Right hindlimb (tissue), 1 donor: ENCODE measurements around the gene RILPL1.
"Not testable (repeated sequence)": the region's sequence is repeated elsewhere in the genome, so short reads cannot be mapped to it uniquely, and the experiment has no call there.

Experiments used
- DNase-seq: peaks from one replicate; pipeline ENCODE4 v3.0.0-alpha.2; 2018

Gene RILPL1, protein sequence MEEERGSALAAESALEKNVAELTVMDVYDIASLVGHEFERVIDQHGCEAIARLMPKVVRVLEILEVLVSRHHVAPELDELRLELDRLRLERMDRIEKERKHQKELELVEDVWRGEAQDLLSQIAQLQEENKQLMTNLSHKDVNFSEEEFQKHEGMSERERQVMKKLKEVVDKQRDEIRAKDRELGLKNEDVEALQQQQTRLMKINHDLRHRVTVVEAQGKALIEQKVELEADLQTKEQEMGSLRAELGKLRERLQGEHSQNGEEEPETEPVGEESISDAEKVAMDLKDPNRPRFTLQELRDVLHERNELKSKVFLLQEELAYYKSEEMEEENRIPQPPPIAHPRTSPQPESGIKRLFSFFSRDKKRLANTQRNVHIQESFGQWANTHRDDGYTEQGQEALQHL

DNA sequence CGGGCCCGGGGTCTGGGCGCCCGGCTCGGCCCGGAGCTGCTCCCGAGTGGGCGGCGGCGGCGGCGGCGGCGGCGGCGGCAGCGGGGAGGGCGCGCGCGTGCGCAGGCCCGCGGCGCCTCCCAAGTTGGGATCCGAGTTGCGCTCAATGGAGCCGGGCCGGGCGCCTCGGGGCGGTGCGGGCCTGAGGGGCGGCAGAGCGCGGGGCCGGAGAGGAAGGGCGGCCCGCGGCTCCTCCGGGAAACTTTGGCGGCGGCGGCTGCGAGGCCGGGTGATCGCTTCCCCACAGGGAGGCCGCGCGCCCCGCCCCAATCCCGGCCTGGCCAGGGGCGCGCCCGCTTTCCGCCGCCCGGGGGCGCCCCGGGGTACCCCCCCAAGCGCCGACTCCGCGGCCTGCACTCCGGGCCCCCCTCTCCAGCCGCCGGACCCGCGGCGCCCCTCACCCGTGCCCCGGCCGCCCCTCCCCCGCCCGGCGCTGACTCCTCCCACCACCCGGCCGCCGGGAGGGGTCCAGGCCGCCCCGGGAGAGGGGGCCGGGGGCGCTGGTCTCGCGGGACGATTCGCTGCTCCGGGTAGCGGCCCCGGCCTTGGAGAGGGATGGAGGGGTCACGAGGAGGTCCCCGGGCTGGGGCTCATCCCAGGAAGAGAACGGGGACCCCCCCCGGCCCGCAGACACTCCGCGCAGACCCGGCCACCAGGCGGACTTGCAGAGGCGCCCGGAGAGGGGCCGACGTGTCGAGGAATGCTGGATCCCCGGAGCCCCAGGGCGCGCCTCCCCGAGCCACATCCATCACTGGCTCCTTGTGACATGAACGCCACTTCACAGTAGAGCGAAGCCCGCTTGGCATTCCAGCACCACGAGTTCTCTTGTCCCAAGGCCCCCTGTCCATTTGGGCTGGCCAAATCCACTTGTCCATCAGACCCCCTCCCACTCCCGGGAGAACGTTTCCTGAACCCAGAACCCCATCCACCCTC is at the start of gene RILPL1:
Gene RILPL1, minus strand, starts transcription at position 48 of the 972 bp plus-strand sequence. CDS start 237 bp downstream, outside the sequence.
- peak; percentile 81 for DNase-seq

DNA sequence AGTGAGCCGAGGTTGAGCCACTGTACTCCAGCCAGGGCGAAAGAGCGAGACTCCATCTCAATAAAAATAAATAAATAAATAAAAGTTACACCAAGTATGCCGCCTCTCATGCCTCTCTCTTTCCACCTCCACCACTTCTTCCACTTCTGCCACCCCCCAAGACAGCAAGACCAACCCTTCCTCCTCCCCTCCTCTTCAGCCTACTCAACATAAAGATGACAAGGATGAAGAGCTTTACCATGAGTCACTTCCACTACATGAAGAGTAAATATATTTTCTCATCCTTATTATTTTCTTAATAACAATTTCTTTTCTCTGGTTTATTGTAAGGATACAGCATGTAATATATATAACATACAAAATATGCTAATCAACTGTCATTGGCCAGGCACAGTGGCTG is 47.3 kb upstream of the RILPL1 start:
- no peak for DNase-seq

DNA sequence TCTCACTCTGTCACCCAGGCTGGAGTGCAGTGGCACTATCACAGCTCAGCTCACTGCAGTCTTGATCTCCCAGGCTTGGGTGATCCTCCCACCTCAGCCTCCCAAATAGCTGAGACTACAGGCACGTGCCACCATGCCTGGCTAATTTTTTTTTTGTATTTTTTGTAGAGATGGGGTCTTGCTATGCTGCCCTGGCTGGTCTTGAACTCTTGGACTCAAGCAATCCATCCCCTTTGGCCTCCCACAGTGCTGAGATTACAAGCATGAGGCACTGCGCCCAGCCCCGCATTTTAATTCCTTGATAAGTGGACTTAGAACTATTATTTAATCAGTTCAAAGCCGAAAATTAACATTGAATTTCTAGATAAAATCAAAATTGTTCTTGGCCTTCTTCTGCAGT is 45.3 kb upstream of the RILPL1 start:
- not testable (repeated sequence) for DNase-seq

DNA sequence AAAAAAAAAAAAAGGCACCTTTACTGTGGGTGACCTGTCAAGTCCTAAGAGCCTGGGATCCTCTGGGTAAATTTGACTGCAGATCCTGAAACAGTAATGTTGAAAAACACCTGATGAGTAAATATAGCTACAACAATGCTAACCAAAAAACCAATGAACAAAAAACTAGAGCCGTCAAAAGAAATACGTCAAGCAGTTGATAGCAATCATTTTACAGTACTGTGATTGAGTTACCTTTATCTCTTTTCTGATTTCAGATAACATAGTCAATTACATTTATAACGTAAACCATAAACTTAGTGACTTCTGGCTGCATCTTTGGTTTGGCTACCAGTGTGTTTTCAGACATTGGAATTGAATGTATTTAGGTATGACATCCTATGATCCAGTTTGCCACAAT is 44.7 kb upstream of the RILPL1 start:
- DNase-seq, result no peak

DNA sequence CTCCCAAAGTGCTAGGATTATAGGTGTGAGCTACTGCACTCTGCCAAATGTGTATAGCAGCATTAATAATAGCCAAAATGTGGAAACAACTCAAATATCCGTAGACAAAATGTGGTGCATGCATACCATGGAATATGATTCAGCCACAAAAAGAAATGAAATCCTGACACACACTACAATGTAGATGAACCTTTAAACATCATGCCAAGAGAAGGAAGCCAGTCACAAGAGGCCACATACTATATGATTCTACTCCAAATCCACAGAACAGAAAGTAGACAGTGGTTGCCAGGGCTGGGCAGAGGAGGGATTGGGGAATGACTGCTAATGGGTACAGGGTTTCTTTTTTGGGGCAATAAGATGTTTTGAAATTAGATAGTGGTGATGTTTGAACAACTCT is 43.1 kb upstream of the RILPL1 start:
- no peak for DNase-seq

DNA sequence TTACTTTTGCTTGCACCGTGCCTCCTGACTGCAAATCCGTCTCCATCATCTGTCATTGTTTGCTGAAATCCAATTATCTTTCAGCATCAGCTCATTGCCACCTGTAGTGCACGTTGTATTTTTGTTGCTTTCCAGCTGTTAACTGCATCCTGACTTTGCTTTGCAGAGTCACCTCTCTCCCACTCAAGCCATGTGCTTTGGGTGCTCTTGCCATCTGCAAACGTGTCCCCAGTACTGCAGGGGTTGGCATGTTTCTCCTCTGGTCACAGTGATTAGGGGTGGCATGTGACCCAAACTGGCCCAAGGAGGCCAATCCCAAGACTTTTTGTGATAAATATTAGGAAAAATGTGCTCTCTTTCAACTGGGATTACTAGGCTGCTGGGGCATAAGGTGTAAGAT is 40.4 kb upstream of the RILPL1 start:
- no peak for DNase-seq

DNA sequence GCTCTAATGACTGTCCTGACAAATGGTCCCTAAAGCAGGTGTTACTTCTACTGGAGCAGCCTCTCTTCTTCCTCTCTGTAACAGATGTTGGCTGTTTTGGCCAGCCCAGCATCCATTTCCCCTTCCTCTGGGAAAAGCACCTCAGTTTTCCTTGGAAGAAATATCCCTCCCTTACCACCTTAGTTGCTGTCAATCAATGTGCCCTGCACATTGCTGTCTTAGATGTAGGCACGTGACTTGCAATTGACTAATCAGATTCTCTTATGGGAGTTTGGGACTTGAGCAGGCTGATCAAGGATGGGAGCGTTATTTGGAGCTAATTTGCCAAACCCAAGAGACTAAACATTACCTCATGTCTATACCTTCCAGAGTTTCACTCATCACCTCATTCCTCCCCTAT is 38.9 kb upstream of the RILPL1 start:
- no peak for DNase-seq

DNA sequence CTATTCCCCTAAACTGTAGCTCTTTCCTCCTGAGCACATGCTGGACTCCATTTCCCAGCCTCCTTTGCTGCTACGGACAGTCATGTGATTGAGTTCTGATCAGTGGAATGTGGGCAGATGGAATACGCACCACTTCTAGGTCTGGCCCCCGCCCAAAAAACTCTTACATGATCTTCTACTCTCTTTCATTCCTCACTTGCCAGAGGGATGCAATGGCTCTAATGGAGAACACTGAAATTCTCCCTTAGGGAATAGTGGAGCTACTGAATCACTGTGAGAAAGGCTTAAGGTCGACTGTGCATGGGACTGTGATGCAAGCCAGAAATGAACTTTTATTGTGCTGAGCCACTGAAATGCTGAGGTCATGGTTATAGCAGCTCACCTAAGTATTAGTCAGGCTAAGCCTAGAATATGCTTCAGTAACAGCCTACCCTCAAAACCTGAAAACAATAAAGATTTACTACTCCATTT is 37.9 kb upstream of the RILPL1 start:
- DNase-seq, result no peak

DNA sequence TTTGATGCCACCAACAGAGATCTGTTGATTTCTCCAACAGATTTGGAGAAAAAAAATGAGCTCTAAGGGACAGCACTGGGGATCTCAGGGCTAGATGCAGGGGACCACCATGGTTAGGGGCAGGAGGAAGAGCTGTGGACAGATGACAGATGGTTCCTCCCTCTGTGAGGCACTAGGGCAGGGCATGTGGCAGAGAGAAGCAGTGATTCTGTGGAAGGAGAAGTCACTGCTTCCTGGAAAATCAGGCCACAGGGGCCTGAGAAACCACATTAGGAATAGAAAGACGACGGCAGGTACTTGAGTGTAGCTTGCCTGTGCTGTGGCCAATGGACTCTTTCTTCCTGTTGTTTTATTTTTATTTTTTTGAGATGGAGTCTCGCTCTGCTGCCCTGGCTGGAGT is 25.9 kb upstream of the RILPL1 start:
- no peak for DNase-seq

DNA sequence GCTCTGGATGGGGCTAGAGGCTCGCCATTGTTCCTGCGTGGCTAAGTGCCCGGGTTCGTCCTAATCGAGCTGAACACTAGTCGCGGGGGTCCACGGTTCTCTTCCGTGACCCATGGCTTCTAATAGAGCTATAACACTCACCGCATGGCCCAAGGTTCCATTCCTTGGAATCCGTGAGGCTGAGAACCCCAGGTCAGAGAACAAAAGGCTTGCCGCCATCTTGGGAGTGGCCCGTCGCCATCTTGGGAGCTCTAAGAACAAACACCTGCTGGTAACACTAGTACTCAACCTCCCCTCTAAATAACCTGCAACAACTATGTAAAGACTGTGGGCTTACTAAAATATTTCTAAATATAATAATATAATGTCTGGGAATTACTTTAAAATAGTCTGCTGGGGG is 25.0 kb upstream of the RILPL1 start:
- DNase-seq, result not testable (repeated sequence)

DNA sequence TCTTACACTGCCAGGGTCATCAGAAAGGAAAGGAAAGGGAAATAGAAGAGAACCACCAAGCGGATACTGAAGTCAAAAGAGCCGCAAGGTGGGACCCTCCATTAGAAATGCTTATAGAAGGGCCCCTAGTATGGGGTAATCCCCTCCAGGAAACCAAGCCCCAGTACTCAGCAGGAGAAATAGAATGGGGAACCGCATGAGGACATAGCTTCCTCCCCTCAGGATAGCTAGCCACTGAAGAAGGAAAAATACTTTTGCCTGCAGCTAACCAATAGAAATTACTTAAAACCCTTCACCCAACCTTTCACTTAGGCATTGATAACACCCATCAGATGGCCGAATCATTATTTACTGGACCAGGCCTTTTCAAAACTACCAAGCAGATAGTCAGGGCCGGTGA is 21.3 kb upstream of the RILPL1 start:
- not testable (repeated sequence) for DNase-seq

DNA sequence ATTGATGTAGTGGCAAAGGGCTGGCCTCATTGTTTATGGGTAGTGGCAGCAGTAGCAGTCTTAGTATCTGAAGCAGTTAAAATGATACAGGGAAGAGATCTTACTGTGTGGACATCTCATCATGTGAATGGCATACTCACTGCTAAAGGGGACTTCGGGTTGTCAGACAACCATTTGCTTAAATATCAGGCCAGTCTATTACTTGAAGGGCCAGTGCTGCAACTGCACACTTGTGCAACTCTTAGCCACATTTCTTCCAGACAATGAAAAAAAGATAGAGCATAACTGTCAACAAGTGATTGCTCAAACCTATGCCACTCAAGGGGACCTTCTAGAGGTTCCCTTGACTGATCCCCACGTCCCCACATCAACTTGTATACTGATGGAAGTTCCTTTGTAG is 20.6 kb upstream of the RILPL1 start:
- not testable (repeated sequence) for DNase-seq

DNA sequence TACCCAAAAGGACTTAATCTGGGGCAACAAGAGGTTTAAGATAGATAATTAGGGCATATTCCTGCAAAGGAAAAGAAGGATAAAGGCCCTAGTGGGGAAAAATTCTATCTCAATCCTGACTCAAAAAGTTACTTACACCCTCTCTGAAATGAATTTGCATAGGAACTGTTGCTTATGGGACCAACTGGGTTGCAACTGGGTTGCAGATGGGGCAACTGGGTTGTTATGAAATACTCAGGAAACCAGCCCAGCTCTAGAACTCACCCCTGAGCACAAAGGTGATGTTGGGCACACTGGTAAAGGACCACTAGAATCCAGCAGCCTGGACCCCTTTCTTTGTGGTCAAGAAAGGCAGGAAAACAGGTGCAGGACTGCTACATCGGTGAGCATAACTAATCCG is 17.2 kb upstream of the RILPL1 start:
- no peak for DNase-seq

DNA sequence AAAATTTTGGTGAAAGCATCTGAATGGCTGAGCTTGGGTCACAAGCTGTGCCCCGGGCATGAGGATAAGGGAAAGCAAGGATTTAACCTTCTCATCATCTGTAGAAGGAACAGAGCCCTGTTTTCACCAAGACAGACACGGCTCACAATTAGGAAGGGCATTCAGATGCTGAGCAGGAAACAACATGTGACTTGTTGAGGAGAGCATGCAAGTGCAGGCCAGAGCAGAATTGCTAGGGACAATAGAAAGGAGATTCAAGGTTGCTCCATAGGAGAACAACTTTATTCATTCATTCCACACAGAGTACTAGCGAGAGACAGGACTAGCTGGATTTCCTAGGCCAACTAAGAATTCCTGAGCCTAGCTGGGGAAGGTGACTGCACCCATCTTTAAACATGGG is 14.6 kb upstream of the RILPL1 start:
- DNase-seq, result no peak

DNA sequence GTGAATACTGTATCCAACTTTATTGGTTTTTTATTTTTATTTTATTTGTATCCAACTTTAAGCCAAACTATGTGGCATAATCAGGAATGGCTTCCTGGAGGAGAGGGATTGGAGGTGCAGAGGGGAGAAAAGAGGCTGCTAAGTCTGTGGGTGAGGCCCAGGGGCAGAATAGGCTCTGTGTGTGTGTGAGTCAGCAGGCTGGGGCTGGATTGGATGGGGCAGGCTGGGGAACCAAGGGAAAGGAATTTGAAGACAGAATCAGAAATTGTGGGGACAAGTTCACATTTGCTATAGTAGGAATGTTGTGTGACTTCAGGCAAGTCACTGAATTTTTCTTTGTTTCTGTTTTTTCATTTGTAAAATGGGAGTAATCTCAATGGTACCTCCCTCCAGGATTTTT is 12.8 kb upstream of the RILPL1 start:
- DNase-seq, result no peak

DNA sequence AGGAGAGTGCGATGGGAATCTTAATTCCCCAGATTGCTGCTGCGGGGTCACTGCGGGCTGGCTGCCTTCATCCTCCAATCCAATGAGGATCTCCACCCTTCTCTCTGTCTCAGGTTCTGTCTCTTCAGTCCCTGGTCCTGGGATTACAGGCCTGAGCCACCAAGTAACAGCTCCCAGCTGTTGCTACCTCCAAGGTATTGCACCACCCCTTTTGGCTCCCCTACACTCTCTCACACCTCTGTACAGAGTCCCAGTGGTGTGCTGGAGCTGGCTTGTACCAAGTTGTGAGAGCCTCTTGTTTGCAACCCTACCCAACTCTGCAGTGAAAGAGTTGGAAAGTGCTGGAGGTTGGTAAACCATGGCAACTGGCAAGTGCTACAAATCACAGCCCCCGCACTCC is 10.0 kb upstream of the RILPL1 start:
- no peak for DNase-seq

DNA sequence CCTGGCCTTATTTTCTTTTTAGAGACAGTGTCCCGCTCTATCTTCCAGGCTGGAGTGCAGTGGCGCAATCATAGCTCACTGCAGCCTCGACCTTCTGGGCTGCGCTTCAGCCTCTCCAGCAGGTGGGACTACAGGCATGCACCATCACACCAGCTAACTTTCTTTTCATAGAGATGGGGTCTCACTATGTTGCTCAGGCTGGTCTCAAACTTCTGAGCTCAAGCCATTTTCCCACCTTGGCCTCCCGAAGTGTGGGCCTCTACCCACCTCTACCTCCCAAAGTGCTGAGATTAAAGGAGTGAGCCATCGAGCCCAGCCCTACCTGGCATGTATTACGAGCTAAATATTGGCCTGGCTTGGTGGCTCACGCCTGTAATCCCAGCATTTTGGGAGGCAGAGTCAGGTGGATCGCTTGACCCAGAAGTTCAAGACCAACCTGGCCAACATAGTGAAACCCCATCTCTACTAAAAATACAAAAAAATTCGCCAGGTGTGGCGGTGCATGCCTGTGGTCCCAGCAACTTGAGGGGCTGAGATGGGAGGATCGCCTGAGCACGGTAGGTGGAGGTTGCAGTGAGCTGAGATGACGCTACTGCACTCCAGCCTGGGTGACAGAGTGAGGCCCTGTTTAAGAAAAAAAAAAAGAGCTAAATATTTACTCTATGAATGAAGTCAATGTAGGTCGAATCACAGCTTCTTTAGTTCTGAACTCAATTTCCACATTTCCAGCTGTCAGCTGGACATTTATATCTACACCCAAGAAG is 7.6 kb upstream of the RILPL1 start:
- no peak for DNase-seq

DNA sequence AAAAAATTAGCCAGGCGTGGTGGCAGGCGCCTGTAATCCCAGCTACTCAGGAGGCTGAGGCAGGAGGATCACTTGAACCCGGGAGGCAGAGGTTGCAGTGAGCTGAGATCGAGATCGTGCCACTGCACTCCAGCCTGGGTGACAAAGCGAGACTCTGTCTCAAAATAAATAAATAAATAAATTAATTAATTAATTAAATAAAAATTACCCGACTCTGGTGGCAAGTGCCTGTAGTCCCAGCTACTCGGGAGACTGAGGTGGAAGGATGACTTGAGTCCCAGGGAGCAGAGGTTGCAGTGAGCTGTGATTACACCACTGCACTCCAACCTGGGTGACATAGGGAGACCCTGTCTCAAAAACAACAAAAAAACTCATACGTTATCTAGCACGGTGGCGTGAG is 2.4 kb upstream of the RILPL1 start:
- not testable (repeated sequence) for DNase-seq

DNA sequence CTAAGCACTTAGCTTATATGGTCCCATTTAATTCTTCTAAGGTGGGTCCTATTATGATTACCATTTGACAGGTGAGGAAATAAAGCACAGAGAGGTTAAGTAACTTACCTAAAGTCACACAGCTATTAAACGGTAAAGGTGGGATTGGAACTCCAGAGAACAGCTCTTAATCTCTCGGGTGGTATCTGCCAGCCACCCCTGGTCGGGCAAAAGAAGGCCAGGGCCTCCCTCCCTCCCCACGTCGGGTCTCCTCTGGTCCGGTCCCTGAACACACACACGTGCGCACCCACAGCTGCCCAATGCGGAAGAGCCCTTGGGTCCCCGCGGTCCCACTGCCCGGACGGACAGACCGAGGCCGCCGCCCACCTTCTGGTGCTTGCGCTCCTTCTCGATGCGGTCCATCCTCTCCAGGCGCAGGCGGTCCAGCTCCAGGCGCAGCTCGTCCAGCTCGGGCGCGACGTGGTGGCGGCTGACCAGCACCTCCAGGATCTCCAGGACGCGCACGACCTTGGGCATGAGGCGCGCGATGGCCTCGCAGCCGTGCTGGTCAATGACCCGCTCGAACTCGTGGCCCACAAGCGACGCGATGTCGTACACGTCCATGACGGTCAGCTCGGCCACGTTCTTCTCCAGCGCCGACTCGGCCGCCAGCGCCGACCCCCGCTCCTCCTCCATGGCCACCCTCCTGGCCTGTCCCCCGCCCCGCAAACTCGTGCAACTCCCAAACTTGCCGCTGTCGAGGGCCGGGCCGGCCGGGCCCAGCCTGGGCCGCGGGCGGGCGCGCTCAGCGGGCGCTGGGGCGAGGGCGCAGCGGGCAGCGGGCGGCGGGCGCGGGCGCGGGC is 490 bp downstream of the RILPL1 start:
- peak; percentile 76 for DNase-seq

DNA sequence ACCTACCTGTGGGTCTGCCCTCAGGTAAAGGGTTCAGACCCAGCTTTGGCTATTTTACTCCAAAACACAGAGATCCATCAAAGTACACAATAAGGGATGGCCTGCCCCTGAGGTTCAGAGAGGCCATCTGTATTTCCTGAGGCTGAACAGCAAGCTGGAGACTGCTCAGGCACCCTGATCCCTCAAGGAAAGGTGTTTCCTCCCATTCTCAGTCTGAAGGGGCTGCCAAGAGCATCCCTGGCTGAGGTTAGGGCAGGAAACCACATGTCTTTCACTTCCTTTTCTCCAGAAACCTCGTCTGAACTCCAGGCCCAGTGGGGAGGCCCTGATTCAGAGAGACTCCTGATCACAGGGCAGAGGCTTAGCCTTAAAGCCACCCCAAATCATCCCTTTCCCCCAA is 1.5 kb downstream of the RILPL1 start:
- DNase-seq, result no peak

DNA sequence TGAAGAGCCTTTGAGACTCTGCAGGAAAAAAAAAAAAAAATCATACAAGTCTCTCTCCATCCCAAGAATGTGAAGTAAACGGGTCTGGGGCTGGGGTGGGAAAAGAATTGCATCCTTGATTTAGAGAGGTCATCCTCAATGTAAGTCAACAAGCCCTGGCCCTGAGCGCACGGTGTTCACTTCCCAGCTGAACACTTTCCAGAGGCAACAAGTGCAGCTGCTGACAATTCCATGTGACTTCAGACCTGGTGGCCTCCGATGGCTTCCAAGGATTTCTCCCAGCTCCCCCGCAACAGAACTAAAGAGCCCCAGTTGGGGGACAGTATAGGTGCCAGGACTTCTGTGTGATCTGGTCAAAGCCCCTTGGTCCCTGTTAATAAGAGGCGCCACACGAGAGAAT is 2.4 kb downstream of the RILPL1 start:
- DNase-seq, result no peak

DNA sequence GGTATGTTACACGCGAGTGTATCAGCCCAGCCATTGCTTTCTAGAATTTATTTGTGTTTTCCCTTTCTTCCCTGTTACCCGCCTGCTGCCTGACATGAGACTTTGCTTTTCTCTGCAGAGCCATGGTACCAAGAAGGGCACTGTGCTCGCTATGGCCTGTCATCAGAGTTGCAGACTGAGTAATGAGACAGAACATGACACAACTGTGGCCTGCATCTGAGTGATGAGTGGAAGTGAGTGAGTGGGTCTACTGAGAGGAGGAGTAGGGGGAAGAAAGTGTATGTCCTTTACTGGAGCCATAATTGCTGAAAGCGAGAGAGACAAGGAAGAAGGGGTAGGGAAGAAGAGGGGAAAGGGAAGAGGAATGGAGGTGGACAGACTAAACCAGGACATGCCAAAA is 2.9 kb downstream of the RILPL1 start:
- DNase-seq, result no peak
